HepG2 (cell line): ENCODE data around the gene TIFAB. TPM values are rescaled to one million over a fixed set of nuclear protein-coding genes. Genes with fewer than 3 reads are reported as not detected.

Source experiments
- ARID2 ChIP-seq: sonication (generic); formaldehyde crosslinking; IDR thresholded peaks from 2 replicates; pipeline ENCODE4 v1.8.1; 2022; ENCODE audit warnings: mild to moderate bottlenecking, missing genetic modification reagents, borderline replicate concordance
- E2F5 ChIP-seq: sonication (generic); formaldehyde crosslinking; conservative IDR thresholded peaks from 2 replicates; pipeline ENCODE4 v1.4.0; 2020; ENCODE audit warnings: missing genetic modification reagents
- GRHL1 ChIP-seq: sonication (generic); formaldehyde crosslinking; conservative IDR thresholded peaks from 2 replicates; pipeline ENCODE4 v1.8.0; 2022; ENCODE audit warnings: missing genetic modification reagents
- NFIB ChIP-seq: sonication (generic); formaldehyde crosslinking; IDR thresholded peaks from 2 replicates; pipeline ENCODE4 v1.9.0; 2021; ENCODE audit warnings: missing genetic modification reagents, mild to moderate bottlenecking, borderline replicate concordance
- PLSCR1 ChIP-seq: sonication (generic); formaldehyde crosslinking; IDR thresholded peaks from 2 replicates; pipeline ENCODE4 v1.5.0; 2020; ENCODE audit warnings: missing genetic modification reagents, mild to moderate bottlenecking, borderline replicate concordance
- PREB ChIP-seq: sonication (generic); formaldehyde crosslinking; IDR thresholded peaks from 2 replicates; pipeline ENCODE4 v1.4.0; 2020; ENCODE audit warnings: missing genetic modification reagents
- SP1 ChIP-seq, 2 experiments: fragments of 450-650 bp in 1 of 2; sonication (generic) in 1 of 2; formaldehyde crosslinking in 1 of 2; IDR thresholded peaks; 2 replicates each; pipeline versions ENCODE4 v1.4.0 to v1.6.1; 2016 to 2020; ENCODE audit warnings: missing genetic modification reagents in 1 of 2
- SPEN ChIP-seq: sonication (generic); formaldehyde crosslinking; IDR thresholded peaks from 2 replicates; pipeline ENCODE4 v1.5.1; 2020; ENCODE audit warnings: low read depth, mild to moderate bottlenecking, missing genetic modification reagents
- UBTF ChIP-seq: sonication (generic); formaldehyde crosslinking; IDR thresholded peaks from 2 replicates; pipeline ENCODE4 v1.4.0; 2020; ENCODE audit warnings: mild to moderate bottlenecking, missing genetic modification reagents
- ZHX1 ChIP-seq: sonication (generic); formaldehyde crosslinking; IDR thresholded peaks from 2 replicates; pipeline ENCODE4 v1.8.1; 2022; ENCODE audit warnings: low read depth, mild to moderate bottlenecking, missing genetic modification reagents
- ZNF33A ChIP-seq: sonication (generic); formaldehyde crosslinking; IDR thresholded peaks from 2 replicates; pipeline ENCODE4 v1.5.1; 2020; ENCODE audit warnings: missing genetic modification reagents, mild to moderate bottlenecking, moderate library complexity, borderline replicate concordance
- ZNF644 ChIP-seq: IDR thresholded peaks from 2 replicates; pipeline ENCODE4 v1.6.1; 2016; ENCODE audit warnings: low read depth
- ZNF777 ChIP-seq: sonication (generic); formaldehyde crosslinking; IDR thresholded peaks from 2 replicates; pipeline ENCODE4 v1.4.0; 2020; ENCODE audit warnings: missing genetic modification reagents
- polyA plus RNA-seq, 8 experiments: library from polyadenylated mRNA; depleted of rRNA in 3 of 8; stranded (reverse) in 7 of 8; unstranded in 1 of 8; fragments of >200 nt; fragmentation: Illumina TruSeq in 4 of 8; extraction: Trizol in 4 of 8; gene quantifications; 2 replicates each; pipeline versions ENCODE4 v1.2.1 to v1.2.3, GENCODE V29; 2011 to 2016; ENCODE audit warnings: low read depth in 4 of 8, missing spikeins in 1 of 8, mixed read lengths in 1 of 8; ENCODE audit not compliant: insufficient read depth in 1 of 8
- total RNA-seq, 5 experiments: library from RNA; depleted of rRNA; stranded (reverse); fragments of >200 nt; fragmentation: Illumina TruSeq; extraction: Trizol; gene quantifications; 2 replicates each; pipeline ENCODE4 v1.2.3, GENCODE V29; 2016; ENCODE audit warnings: low read depth in 1 of 5

TIFAB gene
- total and polyA plus RNA-seq, 2 of the 13 experiments (the other 11 are each of a cell fraction or from before 2014, with no cell fraction given), result not detected

GRCh38 chr5:135489466-135490244 lies 37.5 kb upstream of the TIFAB start (continued):
- TF ChIP-seq UBTF (0 out of 2 replicates have a peak, but pooled peaks have one; percentile 19), E2F5 (CRISPR knock-in tag) (no peak), ZHX1 (CRISPR knock-in tag) (no peak), ZNF33A (CRISPR knock-in tag) (no peak), ARID2 (CRISPR knock-in tag) (no peak), ZNF777 (peak; percentile 24), GRHL1 (CRISPR knock-in tag) (no peak), ZNF644 (CRISPR knock-in tag) (no peak), PLSCR1 (CRISPR knock-in tag) (no peak), NFIB (CRISPR knock-in tag) (no peak), SP1 (IDR thresholded peaks at IDR 0.05) (no peak), SP1 (CRISPR knock-in tag; IDR thresholded peaks at IDR 0.05) (no peak), SPEN (CRISPR knock-in tag) (no peak), PREB (CRISPR knock-in tag) (no peak)
